HuH-7 (cell line): ENCODE data around the gene FANK1.

Experiments used
- DNase-seq: peaks from one replicate; pipeline ENCODE4 v3.0.0; 2011; ENCODE audit warnings: low spot score

Gene FANK1

GRCh38 chr10:125989791-125990190 lies 93.4 kb downstream of the FANK1 start:
- no peak for DNase-seq

- no peak for DNase-seq
Measured at GRCh38 chr10:125990974-125991373, 94.6 kb downstream of the FANK1 start.

- DNase-seq, result no peak
Measured at GRCh38 chr10:125991392-125991791, 95.0 kb downstream of the FANK1 start.

- no peak for DNase-seq
Measured at GRCh38 chr10:125992254-125992653, 95.9 kb downstream of the FANK1 start.

- no peak for DNase-seq
Measured at GRCh38 chr10:125994601-125995000, 98.2 kb downstream of the FANK1 start.

- DNase-seq, result no peak
Measured at GRCh38 chr10:125995726-125996304, 99.5 kb downstream of the FANK1 start.

GRCh38 chr10:125997586-125997985 lies 101.2 kb downstream of the FANK1 start:
- no peak for DNase-seq

GRCh38 chr10:125999694-126000093 lies 103.3 kb downstream of the FANK1 start:
- no peak for DNase-seq

GRCh38 chr10:126001576-126001975 lies 105.2 kb downstream of the FANK1 start:
- no peak for DNase-seq

- DNase-seq, result no peak
Measured at GRCh38 chr10:126004752-126005151, 108.4 kb downstream of the FANK1 start.

GRCh38 chr10:126006264-126006663 lies 109.9 kb downstream of the FANK1 start:
- DNase-seq, result no peak

GRCh38 chr10:126006906-126007305 lies 110.5 kb downstream of the FANK1 start:
- no peak for DNase-seq

- DNase-seq, result no peak
Measured at GRCh38 chr10:126009650-126010049, 113.3 kb downstream of the FANK1 start.

- no peak for DNase-seq
Measured at GRCh38 chr10:126011995-126012394, 115.6 kb downstream of the FANK1 start.

- no peak for DNase-seq
Measured at GRCh38 chr10:126012485-126012884, 116.1 kb downstream of the FANK1 start.

GRCh38 chr10:126013489-126014281 lies 117.3 kb downstream of the FANK1 start:
- no peak for DNase-seq

- no peak for DNase-seq
Measured at GRCh38 chr10:126014309-126014708, 117.9 kb downstream of the FANK1 start.

GRCh38 chr10:126015413-126015812 lies 119.0 kb downstream of the FANK1 start:
- DNase-seq, result no peak

GRCh38 chr10:126016156-126016805 lies 119.9 kb downstream of the FANK1 start:
- DNase-seq, result no peak

- DNase-seq, result no peak
Measured at GRCh38 chr10:126016882-126017281, 120.5 kb downstream of the FANK1 start.

GRCh38 chr10:126017961-126018560 lies 121.7 kb downstream of the FANK1 start:
- no peak for DNase-seq

- DNase-seq, result no peak
Measured at GRCh38 chr10:126021833-126022500, 125.6 kb downstream of the FANK1 start.
